ENCODE data around the gene IKZF1. TPM values are rescaled to one million over a fixed set of nuclear protein-coding genes. Genes with fewer than 3 reads are reported as not detected.

IKZF1 gene
- total and polyA plus RNA-seq, 2 of the 4 experiments (the other 2 are of a cell fraction), result not detected

DNA sequence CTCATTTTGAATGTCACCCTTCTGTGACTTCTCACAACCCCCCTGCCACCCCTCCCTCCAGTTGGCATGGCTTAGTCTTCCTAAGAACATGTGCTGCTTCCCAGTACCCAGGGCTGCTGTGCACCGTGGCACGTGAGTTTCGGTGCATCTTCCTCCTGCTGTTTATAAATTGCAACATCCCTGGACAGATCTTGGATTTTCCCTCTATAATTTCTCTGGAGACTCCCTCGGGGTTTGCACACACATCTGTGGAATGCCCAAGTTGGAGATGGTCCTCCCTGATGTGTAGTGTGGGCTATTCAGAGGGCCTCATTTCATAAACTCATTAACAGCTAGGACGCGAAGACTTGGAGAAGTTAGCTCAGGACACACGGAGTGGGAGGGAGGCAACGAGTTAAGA is 52.9 kb downstream of the IKZF1 start:
- intact Hi-C loops (cut with micrococcal nuclease), result no loop called here
- no peak overlapping the region for H2BK5ac ChIP-seq (ENCODE audit: low read depth, low read length, poor library complexity, severe bottlenecking)
- no peak overlapping the region for H4K5ac ChIP-seq (ENCODE audit: low read depth, low read length)
- dilution Hi-C loops (cut with HindIII; ENCODE audit: low sequenced_read_pairs, unreplicated experiment), result no loop called here
- H2BK120ac ChIP-seq (ENCODE audit: low read depth, low read length), result no peak overlapping the region
- H4K91ac ChIP-seq (ENCODE audit: insufficient read depth, low read depth, low read length), result no peak overlapping the region
- H2BK20ac ChIP-seq (ENCODE audit: low read depth, low read length), result no peak overlapping the region
- H3K9me3 ChIP-seq (ENCODE audit: control insufficient read depth, insufficient read depth, low read length), result no peaks in the 10 kb centered on the region
- H3K27ac ChIP-seq (ENCODE audit: insufficient read depth, low read length), result no peak overlapping the region
- H3K4me3 ChIP-seq (ENCODE audit: insufficient read depth, low read depth, low read length), result no peak overlapping the region
- ChIA-PET POLR2A (ENCODE audit: unreplicated experiment) (no interaction called here), CTCF (no interaction called here)
- no peaks in the 10 kb centered on the region for H3K79me1 ChIP-seq (ENCODE audit: low read depth in 1 of 2, low read length in 2 of 2)
- no peak overlapping the region for H2AK9ac ChIP-seq (replicated peaks; ENCODE audit: low read depth, low read length, poor library complexity)
- DNase-seq (no peak), ATAC-seq (ENCODE audit: low read depth) (no peak)
- no peaks in the 10 kb centered on the region for H3K9me1 ChIP-seq (ENCODE audit: insufficient read depth, low read length)
- H4K8ac ChIP-seq (ENCODE audit: low read depth in 2 of 2, low read length in 2 of 2), result no peak overlapping the region
- no peak overlapping the region for H3K56ac ChIP-seq (ENCODE audit: extremely low read depth, insufficient read depth, low read length)
- H2BK15ac ChIP-seq (ENCODE audit: low read depth, low read length), result no peak overlapping the region
- no peak overlapping the region for H3K23ac ChIP-seq (ENCODE audit: low read depth, low read length)
- no TSS peak for BruUV-seq (replicated peaks)
- H3K36me3 ChIP-seq (ENCODE audit: control insufficient read depth, insufficient read depth, low read length), result no peaks in the 10 kb centered on the region
- H2AK5ac ChIP-seq (ENCODE audit: low read depth, low read length), result no peak overlapping the region
- no CpG with 5 or more reads among the region's 8 CpGs for WGBS, 2 experiments (ENCODE audit: extremely low coverage in 2 of 2, insufficient read length in 1 of 2)
- in situ Hi-C loops (cut with MboI; ENCODE audit: low sequenced_read_pairs), result no loop called here
- no peaks in the 10 kb centered on the region for H4K20me1 ChIP-seq (ENCODE audit: insufficient read depth, low read length)
- H3K18ac ChIP-seq (ENCODE audit: low read depth, low read length), result no peak overlapping the region
- no peak for TF ChIP-seq RAD21 (IDR thresholded peaks at IDR 0.05; ENCODE audit: low read length)
- TF ChIP-seq, protein P1, sequence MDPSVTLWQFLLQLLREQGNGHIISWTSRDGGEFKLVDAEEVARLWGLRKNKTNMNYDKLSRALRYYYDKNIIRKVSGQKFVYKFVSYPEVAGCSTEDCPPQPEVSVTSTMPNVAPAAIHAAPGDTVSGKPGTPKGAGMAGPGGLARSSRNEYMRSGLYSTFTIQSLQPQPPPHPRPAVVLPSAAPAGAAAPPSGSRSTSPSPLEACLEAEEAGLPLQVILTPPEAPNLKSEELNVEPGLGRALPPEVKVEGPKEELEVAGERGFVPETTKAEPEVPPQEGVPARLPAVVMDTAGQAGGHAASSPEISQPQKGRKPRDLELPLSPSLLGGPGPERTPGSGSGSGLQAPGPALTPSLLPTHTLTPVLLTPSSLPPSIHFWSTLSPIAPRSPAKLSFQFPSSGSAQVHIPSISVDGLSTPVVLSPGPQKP (IDR thresholded peaks at IDR 0.05; ENCODE audit: borderline replicate concordance, low read depth, low read length), result no peak
- no peak for TF ChIP-seq MXI1 (IDR thresholded peaks at IDR 0.05; ENCODE audit: borderline replicate concordance, low read depth, low read length)
- no peak for TF ChIP-seq POLR2A (IDR thresholded peaks at IDR 0.05; ENCODE audit: low read depth, low read length)
- TF ChIP-seq CHD1 (IDR thresholded peaks at IDR 0.05; ENCODE audit: low read depth, low read length), result no peak
- no peak for TF ChIP-seq RCOR1 (IDR thresholded peaks at IDR 0.05; ENCODE audit: insufficient replicate concordance, low read length)
- no peak overlapping the region for H3K14ac ChIP-seq (replicated peaks; ENCODE audit: low read depth, low read length)
- H3K4ac ChIP-seq (ENCODE audit: low read depth, low read length), result no peak overlapping the region
- no peak overlapping the region for H3K4me2 ChIP-seq (ENCODE audit: low read depth, low read length)
- H3K27me3 ChIP-seq (ENCODE audit: control insufficient read depth, insufficient read depth, low read length), result no peaks in the 10 kb centered on the region; the same call in 1 of the 2 replicates
- H3K4me1 ChIP-seq (ENCODE audit: control insufficient read depth, insufficient read depth, low read length), result no peaks in the 10 kb centered on the region
- H2AFZ ChIP-seq (replicated peaks; ENCODE audit: low read length, poor library complexity), result no peak overlapping the region
- no peak overlapping the region for H3K9ac ChIP-seq (ENCODE audit: low read depth, low read length)
